Transverse colon (tissue), 4 donors: ENCODE data around the gene BCL6B. TPM values are rescaled to one million over a fixed set of nuclear protein-coding genes. Genes with fewer than 3 reads are reported as not detected.

ENCODE experiments used
- DNase-seq: peaks from one replicate; pipeline ENCODE4 v3.0.0-alpha.2; 2019
- H3K27ac ChIP-seq, 4 donors: fragments of 200-600 bp; sonication (generic); 2 replicates each; pipeline ENCODE4 v1.5.1; 2016 to 2018; ENCODE audit warnings: inconsistent platforms in 4 of 4
- H3K27me3 ChIP-seq: fragments of 200-600 bp; sonication (generic); 2 replicates; pipeline ENCODE4 v1.5.1; 2017; ENCODE audit warnings: inconsistent platforms
- H3K36me3 ChIP-seq, 4 donors: fragments of 200-600 bp; sonication (generic); 2 replicates each; pipeline ENCODE4 v1.5.1; 2017 to 2019; ENCODE audit warnings: inconsistent platforms in 4 of 4
- H3K4me1 ChIP-seq, 4 donors: fragments of 200-600 bp; sonication (generic); 2 replicates each; pipeline ENCODE4 v1.5.1; 2017 to 2020; ENCODE audit warnings: inconsistent platforms in 4 of 4
- H3K4me3 ChIP-seq, 4 donors: fragments of 200-600 bp; sonication (generic); 1 replicate in 1 of 4; 2 replicates in 3 of 4; pipeline versions ENCODE4 v1.5.1 to v1.6.1; 2017 to 2019; ENCODE audit warnings: inconsistent platforms in 4 of 4
- H3K9me3 ChIP-seq, 2 donors: fragments of 200-600 bp; sonication (generic); 2 replicates each; pipeline ENCODE4 v1.5.1; 2017 to 2019; ENCODE audit warnings: inconsistent platforms in 2 of 2
- CTCF ChIP-seq, 5 experiments: fragments of 200-600 bp in 3 of 5; fragments of 450-650 bp in 2 of 5; sonication (generic) in 3 of 5; IDR thresholded peaks; 1 replicate in 2 of 5; 2 replicates in 3 of 5; pipeline ENCODE4 v1.5.1; 2016 to 2017; ENCODE audit warnings: antibody characterized with exemption in 5 of 5, inconsistent platforms in 3 of 5, mild to moderate bottlenecking in 2 of 5, moderate library complexity in 1 of 5
- EP300 ChIP-seq: sonication (generic); formaldehyde crosslinking; IDR thresholded peaks from one replicate; pipeline ENCODE4 v1.6.1; 2017; ENCODE audit warnings: antibody characterized with exemption, low read depth
- POLR2A ChIP-seq: fragments of 450-650 bp; IDR thresholded peaks from one replicate; pipeline ENCODE4 v1.6.1; 2016; ENCODE audit warnings: antibody characterized with exemption, mild to moderate bottlenecking, moderate library complexity
- POLR2AphosphoS5 ChIP-seq, 3 donors: sonication (generic); formaldehyde crosslinking; IDR thresholded peaks; one replicate each; pipeline ENCODE4 v1.6.1; 2016; ENCODE audit warnings: antibody characterized with exemption in 3 of 3
- WGBS, 2 donors: methylation state at CpG; one replicate each; pipeline ENCODE4 v1.1.5; 2018; ENCODE audit warnings: low coverage in 1 of 2; 5-methylcytosine and 5-hydroxymethylcytosine counted together
- in situ Hi-C, 4 donors: fragments of 200-750 bp; cut with MboI; loops; one replicate each; pipeline versions ENCODE4 v1.15.0 to v1.15.1; 2017; ENCODE audit warnings: low sequenced_read_pairs in 3 of 4, low pct_ligation_motif_present in 1 of 4, low pct_unique_long_range_greater_than_20kb in 1 of 4
- intact Hi-C: fragments of 100-400 bp; cut with DNase I; formaldehyde crosslinking; loops from one replicate; pipeline ENCODE4 v1.15.1; 2023; ENCODE audit warnings: low total_unique reads
- total RNA-seq, 4 donors: library from RNA; depleted of rRNA; stranded (reverse); fragments of >200 nt; gene quantifications; one replicate each; pipeline ENCODE4 v1.1.0, GENCODE V29; 2016

Gene BCL6B
- total RNA-seq, 4 donors from 2014 or later, result 0.32 to 1.8 (median 0.82) TPM; not detected in 1

- no peaks in the 10 kb centered on the region for H3K27me3 ChIP-seq
- H3K4me1 ChIP-seq, result peaks cover 0 to 11% (median 8%) of the 10 kb centered on the region in 4 donors
- no peak overlapping the region for H3K27ac ChIP-seq
- no peak for TF ChIP-seq CTCF (IDR thresholded peaks at IDR 0.05)
- TF ChIP-seq POLR2AphosphoS5 (IDR thresholded peaks at IDR 0.05), result no peak
- TF ChIP-seq EP300, result no peak
- TF ChIP-seq POLR2A, result no peak
- no peaks in the 10 kb centered on the region for H3K9me3 ChIP-seq
- in situ Hi-C loops (no loop called here), intact Hi-C loops (no loop called here)
- H3K36me3 ChIP-seq, result peaks cover 0 to 31% (median 9%) of the 10 kb centered on the region in 4 donors
- no peak overlapping the region for H3K4me3 ChIP-seq
- 81 to 92% methylated on average over 3 to 11 of the region's 11 CpGs for WGBS, 2 donors
- no peak for DNase-seq
Measured at GRCh38 chr17:6998855-6999508, 23.9 kb upstream of the BCL6B start.

GRCh38 chr17:7001318-7001961 is 21.4 kb upstream of the BCL6B start:
- in situ Hi-C loops, result loop anchor here in 3 of 4 donors (5.0 to 25.0 kb wide), 4 partner anchors 89 to 364 kb away; partner anchors contain the start of genes C17orf100 (in 1 of the 3), KIAA0753 (in 1 of the 3), MED31 (in 1 of the 3) and TXNDC17 (in 1 of the 3)
- Histone ChIP-seq H3K4me1 (peaks cover 0 to 1% (median under 1%) of the 10 kb centered on the region in 4 donors), H3K27ac (no peak overlapping the region), H3K4me3 (no peak overlapping the region), H3K36me3 (peaks cover 0 to 31% (median 9%) of the 10 kb centered on the region in 4 donors), H3K9me3 (no peaks in the 10 kb centered on the region), H3K27me3 (no peaks in the 10 kb centered on the region)
- intact Hi-C loops, result loop anchor here (10.0 kb wide), 1 partner anchor 157 kb away; no protein-coding TSS in a partner anchor
- TF ChIP-seq POLR2AphosphoS5 (IDR thresholded peaks at IDR 0.05), result no peak
- TF ChIP-seq POLR2A, result no peak
- peak in 4 of 5 experiments; percentile 21 to 27 (median 24) for TF ChIP-seq CTCF (IDR thresholded peaks at IDR 0.05)
- no peak for TF ChIP-seq EP300
- 78 to 86% methylated on average over 6 to 10 of the region's 10 CpGs for WGBS, 2 donors
- no peak for DNase-seq

GRCh38 chr17:7002288-7003047 is 20.4 kb upstream of the BCL6B start:
- intact Hi-C loops, result loop anchor here (10.0 kb wide), 1 partner anchor 158 kb away; no protein-coding TSS in a partner anchor
- Histone ChIP-seq H3K4me1 (no peaks in the 10 kb centered on the region), H3K27ac (no peak overlapping the region), H3K9me3 (no peaks in the 10 kb centered on the region), H3K27me3 (no peaks in the 10 kb centered on the region), H3K4me3 (no peak overlapping the region), H3K36me3 (peaks cover 0 to 31% (median 9%) of the 10 kb centered on the region in 4 donors)
- WGBS, 2 donors, result 78 to 83% methylated on average over 4 to 6 of the region's 6 CpGs
- DNase-seq, result no peak
- in situ Hi-C loops, result loop anchor here in 3 of 4 donors (5.0 to 25.0 kb wide), 4 partner anchors 90 to 365 kb away; partner anchors contain the start of genes C17orf100 (in 1 of the 3), KIAA0753 (in 1 of the 3), MED31 (in 1 of the 3) and TXNDC17 (in 1 of the 3)
- TF ChIP-seq POLR2A (no peak), EP300 (no peak), CTCF (IDR thresholded peaks at IDR 0.05) (no peak), POLR2AphosphoS5 (IDR thresholded peaks at IDR 0.05) (no peak)
